Panc1 (cell line): Measurements from ENCODE around the gene HSPA4L. TPM values are rescaled to one million over a fixed set of nuclear protein-coding genes. Genes with fewer than 3 reads are reported as not detected.

Experiments used
- ATAC-seq: fragments of 200-7000 bp; cut with Tn5 transposase; 2 replicates; pipeline ENCODE4 v1.9.1; 2020; ENCODE audit warnings: mild to moderate bottlenecking, moderate library complexity
- BruUV-seq: library from RNA; stranded (reverse); fragments of 400-500 nt; replicated peaks from 2 replicates; lab custom pipeline; 2021; lab: Mats Ljungman, UMichigan
- CTCF ChIA-PET: fragments of 300-600 bp; sonication (Branson Sonifier 250); formaldehyde crosslinking; loops from one replicate; lab custom pipeline; 2022; ENCODE audit warnings: antibody characterized with exemption; lab: Charles Lee
- POLR2A ChIA-PET: fragments of 300-600 bp; sonication (Branson Sonifier 250); formaldehyde crosslinking; loops from one replicate; lab custom pipeline; 2022; ENCODE audit warnings: antibody characterized with exemption; lab: Charles Lee
- DNase-seq: peaks from one replicate; pipeline ENCODE4 v3.0.0-alpha.2; 2010; ENCODE audit warnings: low read depth, low spot score
- H3K27ac ChIP-seq: 2 replicates; pipeline ENCODE4 v1.5.1; 2011; ENCODE audit warnings: mild to moderate bottlenecking, low read length, inconsistent platforms
- H3K27me3 ChIP-seq: fragments of 200-500 bp; sonication (Bioruptor generic); 2 replicates; pipeline ENCODE4 v1.6.0; 2014; ENCODE audit warnings: low read length, inconsistent platforms; ENCODE audit not compliant: control insufficient read depth, insufficient read depth
- H3K36me3 ChIP-seq: fragments of 200-500 bp; sonication (Bioruptor generic); 2 replicates; pipeline ENCODE4 v1.5.1; 2014; ENCODE audit warnings: inconsistent platforms, mild to moderate bottlenecking, low read length, moderate library complexity; ENCODE audit not compliant: control insufficient read depth, insufficient read depth
- H3K4me1 ChIP-seq: 2 replicates; pipeline ENCODE4 v1.5.1; 2011; ENCODE audit warnings: inconsistent platforms, mild to moderate bottlenecking, low read length, moderate library complexity; ENCODE audit not compliant: control insufficient read depth, insufficient read depth
- H3K4me3 ChIP-seq, 2 experiments: 2 replicates each; pipeline ENCODE4 v1.5.1; 2011 to 2012; ENCODE audit warnings: low read depth in 2 of 2, low read length in 2 of 2, mild to moderate bottlenecking in 2 of 2, inconsistent platforms in 1 of 2, moderate library complexity in 1 of 2
- H3K9me3 ChIP-seq: fragments of 200-500 bp; sonication (Bioruptor generic); 2 replicates; pipeline ENCODE4 v1.5.1; 2014; ENCODE audit warnings: low read depth, mild to moderate bottlenecking, inconsistent platforms, low read length, moderate library complexity; ENCODE audit not compliant: control insufficient read depth, insufficient read depth
- POLR2AphosphoS5 ChIP-seq: IDR thresholded peaks from 2 replicates; pipeline ENCODE4 v1.6.1; 2012; ENCODE audit warnings: mild to moderate bottlenecking, low read depth, low read length, moderate library complexity
- SIN3A ChIP-seq: IDR thresholded peaks from 2 replicates; pipeline ENCODE4 v1.6.1; 2012; ENCODE audit warnings: low read depth, mild to moderate bottlenecking, low read length, moderate library complexity, borderline replicate concordance; ENCODE audit not compliant: insufficient read depth
- TCF7L2 ChIP-seq: IDR thresholded peaks from 2 replicates; pipeline ENCODE4 v1.6.1; 2011; ENCODE audit warnings: mild to moderate bottlenecking, low read depth, low read length, inconsistent platforms
- in situ Hi-C: cut with HindIII; loops from 2 replicates; pipeline ENCODE4 v1.10.0; 2016; ENCODE audit warnings: low sequenced_read_pairs, low pct_unique_long_range_greater_than_20kb
- intact Hi-C: fragments of 100-400 bp; cut with micrococcal nuclease; formaldehyde crosslinking; loops from one replicate; pipeline ENCODE4 v1.10.0; 2022; ENCODE audit not compliant: unreplicated experiment
- total RNA-seq: library from RNA; stranded (reverse); gene quantifications from one replicate; pipeline ENCODE4 v1.2.1, GENCODE V29; 2021; ENCODE audit not compliant: unreplicated experiment
- TF ChIP-seq, protein P1 (sequence below): fragments of 450-650 bp; IDR thresholded peaks from 2 replicates; pipeline ENCODE4 v1.5.1; 2017; ENCODE audit warnings: mild to moderate bottlenecking
- TF ChIP-seq, protein P2 (sequence below), 2 experiments: IDR thresholded peaks; 2 replicates each; pipeline ENCODE4 v1.6.1; 2011 to 2012; ENCODE audit warnings: low read depth in 2 of 2, control low read depth in 1 of 2, low read length in 1 of 2, mild to moderate bottlenecking in 1 of 2, moderate library complexity in 1 of 2; ENCODE audit not compliant: insufficient read depth in 1 of 2

HSPA4L gene
- total RNA-seq, 1 experiment from 2014 or later = 21.5 TPM

DNA sequence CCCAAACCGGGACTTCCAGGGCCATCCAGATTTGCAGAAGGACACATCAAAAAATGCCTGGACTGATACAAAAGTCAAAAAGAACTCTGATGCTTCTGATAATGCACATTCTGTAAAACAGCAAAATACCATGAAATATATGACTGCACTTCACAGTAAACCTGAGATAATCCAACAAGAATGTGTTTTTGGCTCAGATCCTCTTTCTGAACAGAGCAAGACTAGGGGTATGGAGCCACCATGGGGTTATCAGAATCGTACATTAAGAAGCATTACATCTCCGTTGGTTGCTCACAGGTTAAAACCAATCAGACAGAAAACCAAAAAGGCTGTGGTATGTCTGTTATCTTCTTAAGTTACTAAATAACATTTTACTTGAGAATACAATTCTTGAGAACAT, 107.8 kb downstream of the HSPA4L start:
- ChIA-PET POLR2A (interaction anchor here (0.7 kb wide), 1 partner anchor 144 kb away, joined by 4 read pairs; no protein-coding TSS in a partner anchor), CTCF (no interaction called here)
- TF ChIP-seq SIN3A (no peak), TCF7L2 (no peak), POLR2AphosphoS5 (no peak)
- TF ChIP-seq, protein P1, sequence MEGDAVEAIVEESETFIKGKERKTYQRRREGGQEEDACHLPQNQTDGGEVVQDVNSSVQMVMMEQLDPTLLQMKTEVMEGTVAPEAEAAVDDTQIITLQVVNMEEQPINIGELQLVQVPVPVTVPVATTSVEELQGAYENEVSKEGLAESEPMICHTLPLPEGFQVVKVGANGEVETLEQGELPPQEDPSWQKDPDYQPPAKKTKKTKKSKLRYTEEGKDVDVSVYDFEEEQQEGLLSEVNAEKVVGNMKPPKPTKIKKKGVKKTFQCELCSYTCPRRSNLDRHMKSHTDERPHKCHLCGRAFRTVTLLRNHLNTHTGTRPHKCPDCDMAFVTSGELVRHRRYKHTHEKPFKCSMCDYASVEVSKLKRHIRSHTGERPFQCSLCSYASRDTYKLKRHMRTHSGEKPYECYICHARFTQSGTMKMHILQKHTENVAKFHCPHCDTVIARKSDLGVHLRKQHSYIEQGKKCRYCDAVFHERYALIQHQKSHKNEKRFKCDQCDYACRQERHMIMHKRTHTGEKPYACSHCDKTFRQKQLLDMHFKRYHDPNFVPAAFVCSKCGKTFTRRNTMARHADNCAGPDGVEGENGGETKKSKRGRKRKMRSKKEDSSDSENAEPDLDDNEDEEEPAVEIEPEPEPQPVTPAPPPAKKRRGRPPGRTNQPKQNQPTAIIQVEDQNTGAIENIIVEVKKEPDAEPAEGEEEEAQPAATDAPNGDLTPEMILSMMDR = no peak
- TF ChIP-seq, protein P2, sequence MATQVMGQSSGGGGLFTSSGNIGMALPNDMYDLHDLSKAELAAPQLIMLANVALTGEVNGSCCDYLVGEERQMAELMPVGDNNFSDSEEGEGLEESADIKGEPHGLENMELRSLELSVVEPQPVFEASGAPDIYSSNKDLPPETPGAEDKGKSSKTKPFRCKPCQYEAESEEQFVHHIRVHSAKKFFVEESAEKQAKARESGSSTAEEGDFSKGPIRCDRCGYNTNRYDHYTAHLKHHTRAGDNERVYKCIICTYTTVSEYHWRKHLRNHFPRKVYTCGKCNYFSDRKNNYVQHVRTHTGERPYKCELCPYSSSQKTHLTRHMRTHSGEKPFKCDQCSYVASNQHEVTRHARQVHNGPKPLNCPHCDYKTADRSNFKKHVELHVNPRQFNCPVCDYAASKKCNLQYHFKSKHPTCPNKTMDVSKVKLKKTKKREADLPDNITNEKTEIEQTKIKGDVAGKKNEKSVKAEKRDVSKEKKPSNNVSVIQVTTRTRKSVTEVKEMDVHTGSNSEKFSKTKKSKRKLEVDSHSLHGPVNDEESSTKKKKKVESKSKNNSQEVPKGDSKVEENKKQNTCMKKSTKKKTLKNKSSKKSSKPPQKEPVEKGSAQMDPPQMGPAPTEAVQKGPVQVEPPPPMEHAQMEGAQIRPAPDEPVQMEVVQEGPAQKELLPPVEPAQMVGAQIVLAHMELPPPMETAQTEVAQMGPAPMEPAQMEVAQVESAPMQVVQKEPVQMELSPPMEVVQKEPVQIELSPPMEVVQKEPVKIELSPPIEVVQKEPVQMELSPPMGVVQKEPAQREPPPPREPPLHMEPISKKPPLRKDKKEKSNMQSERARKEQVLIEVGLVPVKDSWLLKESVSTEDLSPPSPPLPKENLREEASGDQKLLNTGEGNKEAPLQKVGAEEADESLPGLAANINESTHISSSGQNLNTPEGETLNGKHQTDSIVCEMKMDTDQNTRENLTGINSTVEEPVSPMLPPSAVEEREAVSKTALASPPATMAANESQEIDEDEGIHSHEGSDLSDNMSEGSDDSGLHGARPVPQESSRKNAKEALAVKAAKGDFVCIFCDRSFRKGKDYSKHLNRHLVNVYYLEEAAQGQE (IDR thresholded peaks at IDR 0.05; ENCODE audit: insufficient read depth in 1 of 2, low read depth in 2 of 2, low read length in 1 of 2) = no peak
- BruUV-seq = no TSS peak
- no peak overlapping the region for H3K27ac ChIP-seq
- H3K36me3 ChIP-seq = peaks cover 64% of the 10 kb centered on the region
- in situ Hi-C loops = no loop called here
- intact Hi-C loops = no loop called here
- ATAC-seq = no peak
- no peak overlapping the region for H3K4me3 ChIP-seq
- no peaks in the 10 kb centered on the region for H3K4me1 ChIP-seq
- no peak for DNase-seq
- no peaks in the 10 kb centered on the region for H3K9me3 ChIP-seq
- no peaks in the 10 kb centered on the region for H3K27me3 ChIP-seq

Other genes starting within 250 kb of the HSPA4L start
- 3.7 TPM for gene INTU, start 149.4 kb upstream of the HSPA4L start, total RNA-seq
- gene SLC25A31, start 51.9 kb upstream of the HSPA4L start, total RNA-seq = not detected
- 21.4 TPM for gene PLK4, start 98.6 kb downstream of the HSPA4L start, total RNA-seq
- gene MFSD8, start 182.9 kb downstream of the HSPA4L start, total RNA-seq = 15.1 TPM
- gene ABHD18, start 183.1 kb downstream of the HSPA4L start, total RNA-seq = 7.4 TPM